B cell (primary cell): Measurements from ENCODE around the gene BEND4.

ENCODE experiments used
- CTCF ChIP-seq: fragments of 200-600 bp; IDR thresholded peaks from one replicate; pipeline ENCODE4 v1.8.0; 2022; ENCODE audit warnings: antibody characterized with exemption, mild to moderate bottlenecking
- EZH2 ChIP-seq: IDR thresholded peaks from 2 replicates; pipeline ENCODE4 v1.6.1; 2012; ENCODE audit warnings: borderline replicate concordance, low read depth, mild to moderate bottlenecking, moderate library complexity, low read length; ENCODE audit not compliant: insufficient read depth, poor library complexity, severe bottlenecking

DNA sequence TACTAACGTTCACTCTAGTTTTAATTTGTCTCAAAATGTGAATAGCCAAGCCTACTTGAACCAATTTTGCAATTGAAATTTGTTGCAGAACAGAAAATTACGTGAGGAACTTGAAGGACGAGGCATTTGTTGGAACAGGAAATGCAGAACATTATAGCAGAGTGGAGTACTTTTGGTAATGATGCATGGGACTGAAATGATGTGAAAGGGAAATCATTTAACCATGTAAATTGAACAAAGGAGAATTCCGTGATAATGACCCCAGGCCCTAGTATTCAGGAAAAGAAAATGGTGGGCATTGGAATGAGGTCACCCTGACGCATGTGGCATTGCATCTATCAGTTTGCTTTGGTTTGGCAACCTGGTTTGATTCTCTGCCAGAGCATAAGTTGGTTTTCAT is 44.9 kb upstream of the BEND4 start:
- TF ChIP-seq CTCF (no peak), EZH2 (no peak)
